Endothelial cell of umbilical vein (primary cell): ENCODE results near the gene USP7.

Experiments
- EZH2 ChIP-seq: IDR thresholded peaks from 2 replicates; pipeline ENCODE4 v1.6.1; 2012; ENCODE audit warnings: borderline replicate concordance, low read depth, mild to moderate bottlenecking, moderate library complexity, low read length, inconsistent platforms; ENCODE audit not compliant: severe bottlenecking
- FOS ChIP-seq: IDR thresholded peaks from 2 replicates; pipeline ENCODE4 v1.6.1; 2011; ENCODE audit warnings: mild to moderate bottlenecking, low read length, moderate library complexity, borderline replicate concordance; ENCODE audit not compliant: insufficient read depth
- GATA2 ChIP-seq: IDR thresholded peaks from 2 replicates; pipeline ENCODE4 v1.7.0; 2011; ENCODE audit warnings: low read depth, mild to moderate bottlenecking, moderate library complexity, mixed read lengths, low read length; ENCODE audit not compliant: insufficient read length, insufficient read depth
- JUN ChIP-seq: IDR thresholded peaks from 2 replicates; pipeline ENCODE4 v1.6.1; 2011; ENCODE audit warnings: borderline replicate concordance, low read depth; ENCODE audit not compliant: insufficient read length, insufficient read depth
- MYC ChIP-seq: IDR thresholded peaks from one replicate; pipeline ENCODE4 v1.6.1; 2011; ENCODE audit warnings: mild to moderate bottlenecking, low read depth, low read length
- POLR2A ChIP-seq: IDR thresholded peaks from 2 replicates; pipeline ENCODE4 v1.6.1; 2012; ENCODE audit warnings: low read depth, mild to moderate bottlenecking, control low read depth, low read length
- POLR2AphosphoS5 ChIP-seq: IDR thresholded peaks from 2 replicates; pipeline ENCODE4 v1.6.1; 2012; ENCODE audit warnings: low read depth, mild to moderate bottlenecking, control low read depth, low read length, moderate library complexity; ENCODE audit not compliant: insufficient read depth
- TF ChIP-seq, protein P1 (sequence below), 2 donors: IDR thresholded peaks; 1 replicate in 1 of 2; 2 replicates in 1 of 2; pipeline ENCODE4 v1.5.1; 2011; ENCODE audit warnings: low read length in 2 of 2, mild to moderate bottlenecking in 2 of 2, moderate library complexity in 2 of 2, control low read depth in 1 of 2, inconsistent platforms in 1 of 2, low read depth in 1 of 2; ENCODE audit not compliant: insufficient read depth in 1 of 2; ENCODE audit errors: extremely low read depth in 1 of 2
- TF ChIP-seq, protein P2 (sequence below): IDR thresholded peaks from 2 replicates; pipeline ENCODE4 v1.6.1; 2011; ENCODE audit not compliant: insufficient read depth, insufficient read length

DNA sequence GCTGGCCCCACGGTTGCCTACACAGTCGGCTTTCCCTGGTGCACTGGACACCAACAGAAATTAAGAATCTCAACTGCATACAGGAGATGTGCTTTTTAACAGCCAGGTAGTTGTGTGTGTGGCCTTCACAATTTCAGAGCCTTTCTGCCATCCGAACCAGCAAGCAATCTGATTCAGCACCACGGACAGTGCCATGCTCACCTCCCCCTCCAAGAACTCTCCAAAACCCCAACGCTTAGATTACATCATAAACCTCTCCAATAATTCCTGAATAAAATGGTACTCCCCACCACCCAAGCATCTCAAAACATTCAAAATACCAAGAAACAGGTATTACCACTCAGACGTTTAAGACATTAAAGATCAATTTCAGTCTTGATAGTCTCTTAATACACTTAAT is 31.8 kb downstream of the USP7 start:
- TF ChIP-seq, protein P1, sequence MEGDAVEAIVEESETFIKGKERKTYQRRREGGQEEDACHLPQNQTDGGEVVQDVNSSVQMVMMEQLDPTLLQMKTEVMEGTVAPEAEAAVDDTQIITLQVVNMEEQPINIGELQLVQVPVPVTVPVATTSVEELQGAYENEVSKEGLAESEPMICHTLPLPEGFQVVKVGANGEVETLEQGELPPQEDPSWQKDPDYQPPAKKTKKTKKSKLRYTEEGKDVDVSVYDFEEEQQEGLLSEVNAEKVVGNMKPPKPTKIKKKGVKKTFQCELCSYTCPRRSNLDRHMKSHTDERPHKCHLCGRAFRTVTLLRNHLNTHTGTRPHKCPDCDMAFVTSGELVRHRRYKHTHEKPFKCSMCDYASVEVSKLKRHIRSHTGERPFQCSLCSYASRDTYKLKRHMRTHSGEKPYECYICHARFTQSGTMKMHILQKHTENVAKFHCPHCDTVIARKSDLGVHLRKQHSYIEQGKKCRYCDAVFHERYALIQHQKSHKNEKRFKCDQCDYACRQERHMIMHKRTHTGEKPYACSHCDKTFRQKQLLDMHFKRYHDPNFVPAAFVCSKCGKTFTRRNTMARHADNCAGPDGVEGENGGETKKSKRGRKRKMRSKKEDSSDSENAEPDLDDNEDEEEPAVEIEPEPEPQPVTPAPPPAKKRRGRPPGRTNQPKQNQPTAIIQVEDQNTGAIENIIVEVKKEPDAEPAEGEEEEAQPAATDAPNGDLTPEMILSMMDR (IDR thresholded peaks at IDR 0.05; ENCODE audit: extremely low read depth in 1 of 2, insufficient read depth in 1 of 2, low read depth in 1 of 2, low read length in 2 of 2): no peak
- TF ChIP-seq POLR2A (no peak), MYC (no peak), POLR2AphosphoS5 (no peak), EZH2 (no peak), JUN (no peak), GATA2 (no peak), FOS (no peak)
- TF ChIP-seq, protein P2, sequence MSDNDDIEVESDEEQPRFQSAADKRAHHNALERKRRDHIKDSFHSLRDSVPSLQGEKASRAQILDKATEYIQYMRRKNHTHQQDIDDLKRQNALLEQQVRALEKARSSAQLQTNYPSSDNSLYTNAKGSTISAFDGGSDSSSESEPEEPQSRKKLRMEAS: no peak
